Astrocyte (in vitro differentiated cells and primary cell): Measurements from ENCODE around the gene MCTP1. TPM values are rescaled to one million over a fixed set of nuclear protein-coding genes. Genes with fewer than 3 reads are reported as not detected.

Experiments
- DNase-seq: peaks from one replicate; pipeline ENCODE4 v3.0.0-alpha.2; 2010; ENCODE audit warnings: low read depth
- FAIRE-seq: peaks from 2 replicates; lab custom pipeline; 2011; peaks lifted over from hg19 to GRCh38; lab: Jason Lieb, UNC
- H2AFZ ChIP-seq: 2 replicates; pipeline ENCODE4 v1.6.0; 2012; ENCODE audit warnings: low read depth, low read length, inconsistent platforms
- H3K27ac ChIP-seq: 2 replicates; pipeline ENCODE4 v1.5.1; 2011; ENCODE audit warnings: low read depth, low read length, inconsistent platforms
- H3K27me3 ChIP-seq: 2 replicates; pipeline ENCODE4 v1.6.0; 2011; ENCODE audit warnings: low read length, inconsistent platforms; ENCODE audit not compliant: insufficient read depth
- H3K36me3 ChIP-seq: 2 replicates; pipeline ENCODE4 v1.5.1; 2011; ENCODE audit warnings: low read length, inconsistent platforms; ENCODE audit not compliant: insufficient read depth
- H3K4me1 ChIP-seq: 2 replicates; pipeline ENCODE4 v1.5.1; 2011; ENCODE audit warnings: low read length, inconsistent platforms; ENCODE audit not compliant: insufficient read depth
- H3K4me2 ChIP-seq: 2 replicates; pipeline ENCODE4 v1.6.0; 2012; ENCODE audit warnings: low read length, inconsistent platforms
- H3K4me3 ChIP-seq: 2 replicates; pipeline ENCODE4 v1.5.1; 2011; ENCODE audit warnings: low read depth, mild to moderate bottlenecking, low read length, inconsistent platforms; ENCODE audit not compliant: insufficient read depth
- H3K79me2 ChIP-seq: 2 replicates; pipeline ENCODE4 v1.6.0; 2012; ENCODE audit warnings: mild to moderate bottlenecking, low read length, inconsistent platforms; ENCODE audit not compliant: insufficient read depth
- H3K9ac ChIP-seq: 2 replicates; pipeline ENCODE4 v1.6.0; 2012; ENCODE audit warnings: mild to moderate bottlenecking, low read length, inconsistent platforms
- H3K9me3 ChIP-seq: 2 replicates; pipeline ENCODE4 v1.5.1; 2012; ENCODE audit warnings: low read depth, mild to moderate bottlenecking, low read length, inconsistent platforms; ENCODE audit not compliant: insufficient read depth
- H4K20me1 ChIP-seq: 2 replicates; pipeline ENCODE4 v1.6.0; 2012; ENCODE audit warnings: low read length, inconsistent platforms; ENCODE audit not compliant: insufficient read depth
- H3K27ac Mint-ChIP-seq: one replicate; pipeline ENCODE4 v1.8.0; 2021; ENCODE audit warnings: mild to moderate bottlenecking, mixed read lengths; ENCODE audit not compliant: unreplicated experiment
- H3K27me3 Mint-ChIP-seq: one replicate; pipeline ENCODE4 v1.8.0; 2021; ENCODE audit warnings: low read depth, mixed read lengths; ENCODE audit not compliant: unreplicated experiment
- H3K36me3 Mint-ChIP-seq: one replicate; pipeline ENCODE4 v1.8.0; 2021; ENCODE audit warnings: low read depth, mixed read lengths; ENCODE audit not compliant: unreplicated experiment
- H3K4me1 Mint-ChIP-seq: one replicate; pipeline ENCODE4 v1.8.0; 2021; ENCODE audit warnings: low read depth, mixed read lengths; ENCODE audit not compliant: unreplicated experiment
- H3K4me3 Mint-ChIP-seq: one replicate; pipeline ENCODE4 v1.8.0; 2021; ENCODE audit warnings: mild to moderate bottlenecking, moderate library complexity, mixed read lengths; ENCODE audit not compliant: unreplicated experiment
- H3K9me3 Mint-ChIP-seq: one replicate; pipeline ENCODE4 v1.8.0; 2021; ENCODE audit warnings: mild to moderate bottlenecking, mixed read lengths; ENCODE audit not compliant: unreplicated experiment
- CTCF ChIP-seq: IDR thresholded peaks from 2 replicates; pipeline ENCODE4 v1.5.1; 2011; ENCODE audit warnings: low read depth, mild to moderate bottlenecking, inconsistent platforms, low read length, moderate library complexity; ENCODE audit not compliant: insufficient read depth
- EZH2 ChIP-seq: IDR thresholded peaks from 2 replicates; pipeline ENCODE4 v1.6.1; 2012; ENCODE audit warnings: mild to moderate bottlenecking, low read length, inconsistent platforms; ENCODE audit not compliant: insufficient read depth
- total RNA-seq: library from RNA; stranded (reverse); gene quantifications from 2 replicates; pipeline ENCODE4 v1.2.1, GENCODE V29; 2021

The MCTP1 gene
- total RNA-seq, 1 donor from 2014 or later = 40.6 TPM

- TF ChIP-seq EZH2 (no peak), CTCF (no peak)
- DNase-seq = no peak
- H3K9me3 ChIP-seq = no peaks in the 10 kb centered on the region
Observed at GRCh38 chr5:94910721-94911120, 374.2 kb downstream of the MCTP1 start.

GRCh38 chr5:94908889-94909480, 375.9 kb downstream of the MCTP1 start:
- Mint-ChIP-seq H3K9me3 (no peaks in the 10 kb centered on the region), H3K27me3 (no peaks in the 10 kb centered on the region), H3K4me3 (no peak overlapping the region), H3K4me1 (peaks cover 2% of the 10 kb centered on the region), H3K36me3 (peaks cover 13% of the 10 kb centered on the region), H3K27ac (no peak overlapping the region)
- DNase-seq = peak; percentile 8
- Histone ChIP-seq H3K4me3 (no peak overlapping the region), H3K79me2 (no peaks in the 10 kb centered on the region), H3K36me3 (no peaks in the 10 kb centered on the region), H3K27me3 (no peaks in the 10 kb centered on the region), H4K20me1 (no peaks in the 10 kb centered on the region), H3K9ac (no peak overlapping the region), H3K27ac (no peak overlapping the region), H3K9me3 (no peaks in the 10 kb centered on the region), H3K4me2 (no peak overlapping the region), H3K4me1 (no peaks in the 10 kb centered on the region), H2AFZ (no peak overlapping the region)
- TF ChIP-seq EZH2 = no peak
- TF ChIP-seq CTCF = peak; percentile 66
- FAIRE-seq = peak; percentile 54

More at GRCh38 chr5:94910721-94911120, 374.2 kb downstream of the MCTP1 start:
- H3K27me3 Mint-ChIP-seq = no peaks in the 10 kb centered on the region
- Histone ChIP-seq H3K36me3 (no peaks in the 10 kb centered on the region), H2AFZ (no peak overlapping the region), H3K27me3 (no peaks in the 10 kb centered on the region), H3K27ac (no peak overlapping the region), H3K79me2 (no peaks in the 10 kb centered on the region), H3K4me2 (no peak overlapping the region), H3K4me3 (no peak overlapping the region), H3K9ac (no peak overlapping the region), H4K20me1 (no peaks in the 10 kb centered on the region), H3K4me1 (no peaks in the 10 kb centered on the region)
- H3K4me1 Mint-ChIP-seq = peaks cover 2% of the 10 kb centered on the region
- H3K4me3 Mint-ChIP-seq = no peak overlapping the region
- no peaks in the 10 kb centered on the region for H3K9me3 Mint-ChIP-seq
- no peak overlapping the region for H3K27ac Mint-ChIP-seq
- FAIRE-seq = no peak
- peaks cover 10% of the 10 kb centered on the region for H3K36me3 Mint-ChIP-seq

- no peaks in the 10 kb centered on the region for H3K79me2 ChIP-seq
- H3K4me3 Mint-ChIP-seq = no peak overlapping the region
- no peak overlapping the region for H3K4me2 ChIP-seq
- H3K27me3 Mint-ChIP-seq = no peaks in the 10 kb centered on the region
- H3K9me3 Mint-ChIP-seq = no peaks in the 10 kb centered on the region
- TF ChIP-seq CTCF = no peak
- TF ChIP-seq EZH2 = no peak
- no peak for DNase-seq
- H3K27me3 ChIP-seq = no peaks in the 10 kb centered on the region
- peaks cover 11% of the 10 kb centered on the region for H3K36me3 Mint-ChIP-seq
- no peak overlapping the region for H3K27ac ChIP-seq
- no peak overlapping the region for H3K9ac ChIP-seq
- no peaks in the 10 kb centered on the region for H3K9me3 ChIP-seq
- no peak overlapping the region for H3K27ac Mint-ChIP-seq
- no peaks in the 10 kb centered on the region for H4K20me1 ChIP-seq
- peaks cover 7% of the 10 kb centered on the region for H3K4me1 Mint-ChIP-seq
- H3K36me3 ChIP-seq = no peaks in the 10 kb centered on the region
- no peak for FAIRE-seq
- no peak overlapping the region for H2AFZ ChIP-seq
- peaks cover 3% of the 10 kb centered on the region for H3K4me1 ChIP-seq
- no peak overlapping the region for H3K4me3 ChIP-seq
Observed at GRCh38 chr5:94906750-94907149, 378.1 kb downstream of the MCTP1 start.
